ENCODE results near the gene PARK7. TPM values are rescaled to one million over a fixed set of nuclear protein-coding genes. Genes with fewer than 3 reads are reported as not detected.

PARK7 gene
- total RNA-seq, 2 donors from 2014 or later: 304 to 378 TPM

DNA sequence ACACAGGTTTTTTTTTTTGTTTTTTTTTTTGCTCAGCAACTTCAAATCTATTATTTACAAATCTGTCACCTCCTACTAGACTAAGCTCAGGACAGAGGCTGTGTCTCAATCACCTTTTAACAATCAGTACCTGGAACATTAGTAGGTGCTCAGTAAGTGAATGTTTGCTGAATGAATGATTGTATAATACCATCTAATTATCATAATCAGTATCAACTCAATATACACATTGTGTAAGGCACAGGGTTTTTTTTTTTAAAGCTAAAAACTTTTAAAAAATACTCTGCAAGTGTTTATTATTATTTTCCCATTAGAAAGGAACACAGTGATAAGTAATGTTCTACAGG, 55.4 kb downstream of the PARK7 start:
- no peak overlapping the region for H3K27ac ChIP-seq (ENCODE audit: low read depth, low read length)
- H3K4me1 Mint-ChIP-seq: peaks cover 59% of the 10 kb centered on the region

GRCh38 chr1:8017495-8018197, 56.1 kb downstream of the PARK7 start:
- H3K4me1 Mint-ChIP-seq: peaks cover 65% of the 10 kb centered on the region
- H3K9ac ChIP-seq (ENCODE audit: extremely low read depth, low read length, poor library complexity, severe bottlenecking): peak overlapping the region; percentile 7
- peak overlapping the region; percentile 59 for H3K4me3 ChIP-seq (ENCODE audit: low read length)
- H3K27me3 ChIP-seq (ENCODE audit: control insufficient read depth, insufficient read depth, low read length, poor library complexity, severe bottlenecking): no peaks in the 10 kb centered on the region
- H3K27me3 Mint-ChIP-seq (ENCODE audit: insufficient read depth): no peaks in the 10 kb centered on the region
- H3K27ac Mint-ChIP-seq: peak overlapping the region; percentile 67
- H3K27ac ChIP-seq (ENCODE audit: low read depth, low read length): peak overlapping the region; percentile 58
- H3K4me3 Mint-ChIP-seq: peak overlapping the region; percentile 19
- H3K36me3 ChIP-seq (ENCODE audit: control insufficient read depth, insufficient read depth, low read length): peaks cover 37% of the 10 kb centered on the region
- H3K9me3 Mint-ChIP-seq: no peaks in the 10 kb centered on the region
- H3K36me3 Mint-ChIP-seq (ENCODE audit: low read depth): peaks cover 22% of the 10 kb centered on the region
- peaks cover 23% of the 10 kb centered on the region for H3K4me1 ChIP-seq (ENCODE audit: control insufficient read depth, insufficient read depth, low read length)
- no peak for DNase-seq
- WGBS, 2 experiments (ENCODE audit: insufficient coverage in 1 of 2, insufficient read length in 1 of 2): 19 to 56% methylated on average over 2 to 5 of the region's 5 CpGs
- no peak for TF ChIP-seq CTCF (conservative IDR thresholded peaks at IDR 0.05)
- no peaks in the 10 kb centered on the region for H3K9me3 ChIP-seq (ENCODE audit: control insufficient read depth, low read length)

More for the DNA sequence above, 55.4 kb downstream of the PARK7 start:
- peak overlapping the region; percentile 59 for H3K4me3 ChIP-seq (ENCODE audit: low read length)
- no peak overlapping the region for H3K9ac ChIP-seq (ENCODE audit: extremely low read depth, low read length, poor library complexity, severe bottlenecking)
- TF ChIP-seq CTCF (conservative IDR thresholded peaks at IDR 0.05): no peak
- peaks cover 28% of the 10 kb centered on the region for H3K36me3 Mint-ChIP-seq (ENCODE audit: low read depth)
- H3K9me3 Mint-ChIP-seq: no peaks in the 10 kb centered on the region
- no peak for DNase-seq
- H3K4me3 Mint-ChIP-seq: no peak overlapping the region
- H3K36me3 ChIP-seq (ENCODE audit: control insufficient read depth, insufficient read depth, low read length): peaks cover 45% of the 10 kb centered on the region
- no peaks in the 10 kb centered on the region for H3K27me3 ChIP-seq (ENCODE audit: control insufficient read depth, insufficient read depth, low read length, poor library complexity, severe bottlenecking)
- H3K27ac Mint-ChIP-seq: no peak overlapping the region
- no peaks in the 10 kb centered on the region for H3K9me3 ChIP-seq (ENCODE audit: control insufficient read depth, low read length)
- H3K4me1 ChIP-seq (ENCODE audit: control insufficient read depth, insufficient read depth, low read length): peaks cover 23% of the 10 kb centered on the region
- H3K27me3 Mint-ChIP-seq (ENCODE audit: insufficient read depth): no peaks in the 10 kb centered on the region

DNA sequence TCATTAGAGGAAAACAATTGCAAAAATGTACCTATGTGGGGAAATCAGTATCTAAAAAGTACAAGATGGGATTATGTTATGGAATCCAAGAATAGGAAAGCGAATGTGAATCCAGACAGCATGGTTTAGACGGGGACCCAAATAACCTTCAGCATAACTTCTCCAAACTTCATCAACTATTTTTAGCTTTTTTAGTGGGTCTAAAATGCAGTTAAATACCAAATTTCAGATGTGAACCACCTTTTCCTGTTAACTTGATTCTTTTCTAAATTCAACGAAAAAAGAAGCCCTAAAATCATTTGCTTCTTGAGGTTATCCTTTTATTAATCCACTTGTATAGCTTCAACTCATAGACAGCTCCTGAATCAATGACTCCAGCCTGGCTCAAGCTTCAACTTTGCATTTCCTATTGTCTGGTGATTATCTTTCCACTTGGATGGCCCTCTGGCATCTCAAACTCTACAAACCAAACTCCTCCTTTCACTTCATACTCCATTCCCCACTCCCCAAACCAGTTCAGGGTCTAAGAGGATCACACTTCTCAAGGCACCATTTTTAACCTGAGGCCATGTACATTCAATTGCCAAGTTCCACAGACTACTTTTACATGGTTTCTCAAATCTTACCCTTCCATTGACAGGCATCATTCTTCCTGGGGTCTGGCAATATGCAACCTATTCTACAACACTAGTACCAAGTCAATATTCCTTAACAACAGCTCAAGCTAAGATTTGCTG, 57.1 kb downstream of the PARK7 start:
- H3K36me3 Mint-ChIP-seq (ENCODE audit: low read depth): peaks cover 12% of the 10 kb centered on the region
- WGBS, 2 experiments (ENCODE audit: insufficient coverage in 1 of 2, insufficient read length in 1 of 2): 73 to 76% methylated on average over 1 to 3 of the region's 3 CpGs
- H3K27me3 Mint-ChIP-seq (ENCODE audit: insufficient read depth): no peaks in the 10 kb centered on the region
- no peak for TF ChIP-seq CTCF (conservative IDR thresholded peaks at IDR 0.05)
- H3K9ac ChIP-seq (ENCODE audit: extremely low read depth, low read length, poor library complexity, severe bottlenecking): no peak overlapping the region
- H3K4me3 ChIP-seq (ENCODE audit: low read length): peak overlapping the region; percentile 73
- H3K4me3 Mint-ChIP-seq: peak overlapping the region; percentile 5
- H3K27ac Mint-ChIP-seq: peak overlapping the region; percentile 52
- H3K4me1 Mint-ChIP-seq: peaks cover 75% of the 10 kb centered on the region
- no peak for DNase-seq
- H3K36me3 ChIP-seq (ENCODE audit: control insufficient read depth, insufficient read depth, low read length): peaks cover 27% of the 10 kb centered on the region
- H3K9me3 ChIP-seq (ENCODE audit: control insufficient read depth, low read length): no peaks in the 10 kb centered on the region
- H3K4me1 ChIP-seq (ENCODE audit: control insufficient read depth, insufficient read depth, low read length): peaks cover 23% of the 10 kb centered on the region
- no peaks in the 10 kb centered on the region for H3K9me3 Mint-ChIP-seq
- peak overlapping the region; percentile 58 for H3K27ac ChIP-seq (ENCODE audit: low read depth, low read length)
- H3K27me3 ChIP-seq (ENCODE audit: control insufficient read depth, insufficient read depth, low read length, poor library complexity, severe bottlenecking): no peaks in the 10 kb centered on the region

All from endodermal cell (in vitro differentiated cells).